Heart left ventricle (tissue), 16 donors: ENCODE results near the gene PRRT4. TPM values are rescaled to one million over a fixed set of nuclear protein-coding genes. Genes with fewer than 3 reads are reported as not detected.
A peak's percentile ranks its signal among the peaks of the same experiment; 100 is the strongest.

Experiments used
- ATAC-seq, 4 donors: fragments of 200-7000 bp; cut with Tn5 transposase; one replicate each; pipeline ENCODE4 v1.9.1; 2020 to 2022; ENCODE audit warnings: moderate library complexity in 4 of 4, mild to moderate bottlenecking in 3 of 4, moderate number of reproducible peaks in 1 of 4
- DNase-seq, 5 donors: peaks; one replicate each; pipeline ENCODE4 v3.0.0-alpha.2; 2020
- H3K27ac ChIP-seq, 12 donors: fragments of 200-600 bp; sonication (generic) in 4 of 12; one replicate each; pipeline versions ENCODE4 v1.5.0 to v1.8.0; 2016 to 2022; ENCODE audit warnings: mild to moderate bottlenecking in 2 of 12
- H3K27me3 ChIP-seq, 9 donors: fragments of 200-600 bp; sonication (generic) in 2 of 9; one replicate each; pipeline versions ENCODE4 v1.5.1 to v1.8.0; 2016 to 2022; ENCODE audit warnings: mild to moderate bottlenecking in 3 of 9
- H3K36me3 ChIP-seq, 9 donors: fragments of 200-600 bp; sonication (generic) in 2 of 9; one replicate each; pipeline versions ENCODE4 v1.5.0 to v1.8.0; 2018 to 2022; ENCODE audit warnings: mild to moderate bottlenecking in 2 of 9
- H3K4me1 ChIP-seq, 12 donors: fragments of 200-600 bp; sonication (generic) in 4 of 12; one replicate each; pipeline versions ENCODE4 v1.5.0 to v1.8.0; 2016 to 2022; ENCODE audit warnings: mild to moderate bottlenecking in 3 of 12
- H3K4me3 ChIP-seq, 12 donors: fragments of 200-600 bp; sonication (generic) in 4 of 12; one replicate each; pipeline versions ENCODE4 v1.5.0 to v1.8.0; 2017 to 2022; ENCODE audit warnings: mild to moderate bottlenecking in 9 of 12, moderate library complexity in 4 of 12
- H3K9me3 ChIP-seq, 12 donors: fragments of 200-600 bp; sonication (generic) in 4 of 12; one replicate each; pipeline versions ENCODE4 v1.5.0 to v1.8.0; 2016 to 2022; ENCODE audit warnings: mild to moderate bottlenecking in 1 of 12
- POLR2A ChIP-seq, 2 donors: fragments of 450-650 bp; IDR thresholded peaks; one replicate each; pipeline ENCODE4 v1.6.1; 2017; ENCODE audit warnings: antibody characterized with exemption in 2 of 2, mild to moderate bottlenecking in 2 of 2, moderate library complexity in 2 of 2
- WGBS, 4 donors: extraction: QIAGEN DNeasy Blood & Tissue Kit in 2 of 4; methylation state at CpG; one replicate each; pipeline versions ENCODE4 v1.1.5 to v1.1.7; 2013 to 2018; 5-methylcytosine and 5-hydroxymethylcytosine counted together
- intact Hi-C, 10 donors: fragments of 100-400 bp; cut with DNase I; formaldehyde crosslinking; loops; one replicate each; pipeline versions ENCODE4 v1.11.1 to v1.14.2; 2022
- polyA plus RNA-seq, 2 donors: library from polyadenylated mRNA; stranded (reverse); fragments of 200-250 nt; gene quantifications; one replicate each; pipeline ENCODE4 v1.2.3, GENCODE V29; 2013
- total RNA-seq, 9 donors: library from RNA; depleted of rRNA in 2 of 9; stranded (reverse); fragments of >200 nt in 2 of 9; fragmentation: NEBNext Ultra II Directional in 3 of 9; extraction: Animal tissue kit (Norgen Biotek cat#: 25700) in 3 of 9; gene quantifications; one replicate each; pipeline versions ENCODE4 v1.1.0 to v1.2.4, GENCODE V29; 2016 to 2023
- TF ChIP-seq, protein P1 (sequence below), 12 donors: fragments of 200-600 bp; sonication (generic) in 4 of 12; IDR thresholded peaks; one replicate each; pipeline versions ENCODE4 v1.5.0 to v1.8.0; 2018 to 2022; ENCODE audit warnings: antibody characterized with exemption in 12 of 12, mild to moderate bottlenecking in 5 of 12
- donor health status: ischemic (EF 13 %, LVEDD 7.1; RV severe dilation, severe dysfunction).
- donor health status: healthy with polysubstance abuse.
- donor health status: DM: no; HTN: yes; CAD: no.
- donor health status: DM: no; HTN: no; CAD: no.
- donor health status: ischemic (EF 25% LVEDD 6.9; RV normal size, moderate dysfunction).
- donor health status: ischemic (EF 25% LVEDD 5.7; RV mildly dilated, moderate dysfunction).
- donor health status: healthy.
- donor health status: DM: yes; HTN: yes; CAD: no.
- donor health status: ischemic (EF 35%, LVEDD 5.7; RV mildly dilated, moderate dysfunction).
- donor health status: nonischemic (EF 11% LVEDD 7.7; RV severe dilation, severe dysfunction).
- donor health status: DM: yes; HTN: yes; CAD: no.
- donor health status: PGD.
- donor health status: ischemic (EF 29% LVEDD 5.4; RV normal size, mild dysfunction).
- donor health status: nonischemic (EF 23%, LVEDD 6.1; RV moderate dilation, normal function).

PRRT4 gene
- total and polyA plus RNA-seq, 11 donors: 0.31 to 3.1 (median 1.9) TPM

DNA sequence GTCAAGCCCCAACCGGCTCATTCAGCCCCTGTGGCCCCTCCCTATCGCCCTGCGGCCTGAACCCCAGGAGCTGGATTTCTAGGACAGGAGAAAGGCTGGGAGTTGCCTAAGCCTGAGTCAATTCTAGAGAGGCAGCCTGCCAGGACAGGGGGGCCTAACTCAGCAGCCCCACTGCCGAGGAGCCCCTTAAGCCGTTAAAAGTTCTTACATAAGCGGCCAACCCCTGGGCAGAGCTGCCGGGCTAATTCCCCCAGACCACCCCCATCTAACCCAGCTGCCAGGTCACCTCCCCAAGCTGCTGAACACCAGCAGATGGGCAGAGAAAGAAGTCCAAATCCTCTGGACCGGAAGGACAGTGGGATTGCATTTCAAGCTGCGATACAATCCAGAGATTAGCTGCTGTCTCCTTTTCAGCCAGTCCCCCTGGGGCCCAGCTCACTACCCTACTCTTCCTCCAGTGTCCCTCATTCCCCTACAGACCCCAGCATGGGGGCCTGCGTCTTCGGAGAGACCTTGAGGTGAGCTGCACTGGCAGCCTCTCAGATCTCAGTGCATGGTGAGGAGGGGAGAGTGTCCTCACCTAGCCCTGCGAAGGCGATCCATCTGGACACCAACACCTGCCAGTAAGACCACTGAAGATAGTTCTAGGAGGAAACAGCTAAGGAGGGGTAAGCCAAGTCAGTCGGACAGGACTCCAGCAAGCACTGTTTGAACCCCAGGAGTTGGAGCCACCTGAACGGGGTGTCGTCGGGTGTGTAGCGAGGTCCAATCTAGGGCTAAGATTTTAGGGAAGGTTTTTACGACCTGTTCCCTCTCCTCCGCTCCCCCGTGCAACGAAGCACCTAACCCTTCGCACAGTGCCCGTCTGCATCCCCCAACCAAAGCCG lies 47.5 kb upstream of the PRRT4 start:
- Histone ChIP-seq H3K36me3 (no peaks in the 10 kb centered on the region), H3K27me3 (no peaks in the 10 kb centered on the region), H3K4me3 (peak overlapping the region; percentile 48 to 87 (median 71)), H3K27ac (peak overlapping the region; percentile 2 to 94 (median 82)), H3K4me1 (peaks cover 0 to 60% (median 42%) of the 10 kb centered on the region in 12 donors), H3K9me3 (no peaks in the 10 kb centered on the region)
- ATAC-seq (peak in 1 of 4 donors; percentile 1), DNase-seq (no peak)
- TF ChIP-seq POLR2A (IDR thresholded peaks at IDR 0.05): no peak
- TF ChIP-seq, protein P1, sequence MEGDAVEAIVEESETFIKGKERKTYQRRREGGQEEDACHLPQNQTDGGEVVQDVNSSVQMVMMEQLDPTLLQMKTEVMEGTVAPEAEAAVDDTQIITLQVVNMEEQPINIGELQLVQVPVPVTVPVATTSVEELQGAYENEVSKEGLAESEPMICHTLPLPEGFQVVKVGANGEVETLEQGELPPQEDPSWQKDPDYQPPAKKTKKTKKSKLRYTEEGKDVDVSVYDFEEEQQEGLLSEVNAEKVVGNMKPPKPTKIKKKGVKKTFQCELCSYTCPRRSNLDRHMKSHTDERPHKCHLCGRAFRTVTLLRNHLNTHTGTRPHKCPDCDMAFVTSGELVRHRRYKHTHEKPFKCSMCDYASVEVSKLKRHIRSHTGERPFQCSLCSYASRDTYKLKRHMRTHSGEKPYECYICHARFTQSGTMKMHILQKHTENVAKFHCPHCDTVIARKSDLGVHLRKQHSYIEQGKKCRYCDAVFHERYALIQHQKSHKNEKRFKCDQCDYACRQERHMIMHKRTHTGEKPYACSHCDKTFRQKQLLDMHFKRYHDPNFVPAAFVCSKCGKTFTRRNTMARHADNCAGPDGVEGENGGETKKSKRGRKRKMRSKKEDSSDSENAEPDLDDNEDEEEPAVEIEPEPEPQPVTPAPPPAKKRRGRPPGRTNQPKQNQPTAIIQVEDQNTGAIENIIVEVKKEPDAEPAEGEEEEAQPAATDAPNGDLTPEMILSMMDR (IDR thresholded peaks at IDR 0.05): no peak
- intact Hi-C loops: loop anchor here in 2 of 10 donors (10.0 kb wide), 2 partner anchors 46 to 56 kb away; partner anchors contain the start of gene HILPDA (in 1 of the 2)
- WGBS, 4 donors: 38 to 42% (median 42%) methylated on average over 22 to 25 of the region's 25 CpGs

DNA sequence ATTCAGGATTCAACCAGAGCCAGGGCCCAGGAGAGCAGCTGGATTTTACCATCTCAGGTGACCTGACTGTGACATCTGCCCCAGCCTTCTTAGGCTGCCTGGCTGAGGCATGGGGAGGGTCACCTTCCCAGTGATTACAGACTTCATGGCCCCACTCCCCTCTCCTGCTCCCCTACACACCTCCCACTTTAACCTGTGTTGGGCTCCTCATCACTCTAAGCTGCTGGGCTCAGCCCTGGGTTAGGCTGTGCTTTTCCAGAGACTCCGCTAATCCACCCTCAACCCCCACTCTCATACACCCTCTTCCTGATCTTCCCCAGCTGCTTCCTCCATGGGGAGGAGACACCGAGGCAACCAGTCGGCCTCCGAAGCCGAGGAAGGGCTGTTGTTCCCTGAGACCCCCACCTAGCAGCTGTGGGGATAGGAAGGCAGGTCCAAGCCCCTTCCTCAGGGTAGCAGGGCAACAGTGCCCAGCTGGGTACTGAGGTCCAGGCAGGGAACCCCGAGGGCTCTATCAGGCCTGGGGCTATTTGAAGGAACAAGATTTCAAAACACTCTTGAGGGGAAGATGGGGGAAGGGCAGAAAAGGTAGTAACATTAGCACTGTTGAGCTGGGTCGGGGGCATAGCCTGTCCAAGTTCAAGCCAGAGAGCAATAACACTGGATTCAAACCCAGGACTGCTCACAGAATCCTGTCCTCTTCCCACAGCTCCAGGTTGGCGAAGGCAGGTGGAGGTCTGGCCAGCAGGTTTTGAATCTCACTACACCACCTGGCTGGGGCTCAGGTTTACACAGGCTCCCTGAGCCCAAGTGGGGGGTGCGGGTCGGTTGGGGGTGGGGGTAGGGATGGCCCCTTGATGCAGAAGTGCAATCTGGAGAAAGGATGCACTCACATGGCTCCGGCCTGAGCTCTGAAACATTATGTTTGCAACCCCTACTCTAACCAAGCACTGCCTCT lies 46.5 kb upstream of the PRRT4 start:
- peaks cover 0 to 62% (median 42%) of the 10 kb centered on the region in 12 donors for H3K4me1 ChIP-seq
- no peaks in the 10 kb centered on the region for H3K9me3 ChIP-seq
- no peak for DNase-seq
- H3K27me3 ChIP-seq: no peaks in the 10 kb centered on the region
- WGBS, 4 donors: 56 to 73% (median 60%) methylated on average over 9 to 11 of the region's 11 CpGs
- peaks cover 0 to 4% (median 0%) of the 10 kb centered on the region in 9 donors for H3K36me3 ChIP-seq
- peak overlapping the region in 10 of 12 donors; percentile 18 to 94 (median 82) for H3K27ac ChIP-seq
- TF ChIP-seq, protein P1 (IDR thresholded peaks at IDR 0.05): no peak
- no peak for TF ChIP-seq POLR2A (IDR thresholded peaks at IDR 0.05)
- intact Hi-C loops: loop anchor here in 2 of 10 donors (10.0 kb wide), 2 partner anchors 47 to 57 kb away; partner anchors contain the start of gene HILPDA (in 1 of the 2)
- no peak for ATAC-seq
- peak overlapping the region in 9 of 12 donors; percentile 60 to 87 (median 74) for H3K4me3 ChIP-seq

DNA sequence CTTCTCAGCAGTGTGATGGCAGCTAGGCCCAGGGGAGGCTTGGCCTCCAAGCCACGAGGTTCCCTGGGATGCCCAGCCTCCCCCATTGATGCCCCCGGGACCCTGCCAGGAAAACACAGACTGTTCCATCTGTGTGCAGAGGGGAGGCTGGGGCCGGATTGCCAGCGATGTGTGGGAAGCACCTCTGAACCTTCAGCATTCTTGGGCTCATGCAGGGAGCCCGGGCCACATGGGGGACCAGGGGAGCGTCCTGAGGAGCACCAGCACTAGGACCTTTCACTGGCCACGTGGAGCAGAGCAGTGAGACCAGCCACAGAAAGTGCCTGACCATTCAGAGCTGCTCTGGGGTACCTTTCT lies 45.7 kb upstream of the PRRT4 start:
- H3K36me3 ChIP-seq: peaks cover 0 to 10% (median 0%) of the 10 kb centered on the region in 9 donors
- H3K4me3 ChIP-seq: peak overlapping the region in 1 of 12 donors; percentile 74
- H3K27me3 ChIP-seq: no peaks in the 10 kb centered on the region
- WGBS, 4 donors: 66 to 89% (median 85%) methylated on average over 6 to 7 of the region's 7 CpGs
- ATAC-seq (no peak), DNase-seq (peak in 1 of 5 donors; percentile 11)
- H3K27ac ChIP-seq: peak overlapping the region in 5 of 12 donors; percentile 18 to 94 (median 83)
- TF ChIP-seq, protein P1 (IDR thresholded peaks at IDR 0.05): no peak
- TF ChIP-seq POLR2A (IDR thresholded peaks at IDR 0.05): no peak
- H3K9me3 ChIP-seq: no peaks in the 10 kb centered on the region
- intact Hi-C loops: loop anchor here in 2 of 10 donors (10.0 kb wide), 2 partner anchors 48 to 58 kb away; partner anchors contain the start of gene HILPDA (in 1 of the 2)
- peaks cover 0 to 62% (median 42%) of the 10 kb centered on the region in 12 donors for H3K4me1 ChIP-seq
